HG03520 (cell line): ENCODE results near the gene SCYGR3.
"Not testable (repeated sequence)": the region's sequence is repeated elsewhere in the genome, so short reads cannot be mapped to it uniquely, and the experiment has no call there.

Source experiments
- ATAC-seq: cut with Tn5 transposase; IDR thresholded peaks from one replicate; pipeline ENCODE4 v1.9.1; 2021; ENCODE audit warnings: mild to moderate bottlenecking, moderate library complexity; ENCODE audit not compliant: unreplicated experiment

The SCYGR3 gene

DNA sequence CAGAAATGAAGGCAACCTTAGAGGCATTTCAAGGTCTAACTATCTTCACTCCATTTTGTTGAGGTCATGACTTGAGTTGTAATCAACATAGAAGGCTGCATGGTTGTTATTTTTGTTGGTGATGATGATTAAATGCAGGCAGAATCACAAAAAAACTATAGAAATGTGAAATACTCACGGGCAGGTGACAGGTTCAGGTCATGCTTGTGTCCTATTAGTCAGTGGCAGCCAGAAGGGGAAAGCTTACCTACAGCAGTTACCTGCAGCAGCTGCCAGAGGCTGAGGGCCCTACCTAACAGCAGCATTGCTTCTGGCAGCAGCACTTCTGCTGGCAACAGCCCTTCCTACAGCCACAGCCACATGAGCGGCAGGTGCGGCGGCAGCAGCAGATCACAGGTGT is 394 bp downstream of the SCYGR3 start:
- no peak for ATAC-seq

DNA sequence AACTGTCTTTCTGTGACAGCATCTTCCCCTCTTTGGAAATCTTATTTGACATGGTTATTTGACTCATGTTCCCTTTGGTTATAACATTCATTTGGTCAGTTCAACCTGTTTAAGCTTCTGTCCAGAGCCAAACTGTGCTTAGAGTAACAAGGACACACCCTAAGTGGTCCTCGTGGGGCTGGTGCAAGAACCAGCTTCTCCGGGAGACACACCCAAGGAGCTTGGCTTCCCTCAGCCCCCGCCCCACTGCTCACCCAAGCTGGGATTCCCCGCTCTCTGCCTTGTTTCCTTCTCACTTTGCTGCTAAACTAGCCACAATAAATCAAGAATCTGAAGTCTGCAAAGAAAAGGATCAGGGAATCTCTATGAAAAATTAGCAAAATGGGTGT is 1.4 kb downstream of the SCYGR3 start:
- ATAC-seq = no peak

GRCh38 chr2:227612546-227613271 is 1.9 kb downstream of the SCYGR3 start:
- ATAC-seq = no peak

GRCh38 chr2:227610123-227610522 is 4.5 kb downstream of the SCYGR3 start:
- ATAC-seq = no peak

DNA sequence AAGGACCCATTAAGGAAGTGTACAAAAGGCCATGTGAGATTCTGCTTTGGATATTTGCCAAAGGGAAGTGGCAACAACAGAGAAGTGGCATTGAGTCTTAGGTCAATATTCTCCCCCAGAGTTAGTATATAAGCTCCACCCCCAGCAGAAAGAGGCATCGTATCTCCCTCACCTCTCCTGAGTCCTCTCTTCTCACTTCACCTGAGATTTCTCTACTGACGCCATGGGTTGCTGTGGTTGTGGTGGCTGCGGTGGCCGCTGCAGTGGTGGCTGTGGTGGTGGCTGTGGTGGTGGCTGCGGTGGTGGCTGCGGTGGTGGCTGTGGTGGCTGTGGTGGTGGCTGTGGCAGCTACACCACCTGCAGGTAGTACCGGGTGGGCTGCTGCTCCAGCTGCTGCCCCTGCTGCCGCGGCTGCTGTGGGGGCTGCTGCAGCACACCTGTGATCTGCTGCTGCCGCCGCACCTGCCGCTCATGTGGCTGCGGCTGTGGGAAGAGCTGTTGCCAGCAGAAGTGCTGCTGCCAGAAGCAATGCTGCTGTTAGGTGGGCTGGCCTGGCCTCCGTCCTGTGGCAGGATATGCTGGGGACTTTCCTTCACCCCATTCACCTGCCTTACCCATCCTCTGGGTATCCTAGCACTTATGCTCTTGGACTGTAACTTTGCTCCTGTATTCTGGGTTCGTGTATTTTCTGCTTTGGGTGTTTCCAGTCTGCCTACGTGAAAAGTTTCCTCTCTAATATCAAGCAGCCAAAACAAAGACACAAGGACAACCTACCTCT is 5.9 kb downstream of the SCYGR3 start:
- no peak for ATAC-seq

DNA sequence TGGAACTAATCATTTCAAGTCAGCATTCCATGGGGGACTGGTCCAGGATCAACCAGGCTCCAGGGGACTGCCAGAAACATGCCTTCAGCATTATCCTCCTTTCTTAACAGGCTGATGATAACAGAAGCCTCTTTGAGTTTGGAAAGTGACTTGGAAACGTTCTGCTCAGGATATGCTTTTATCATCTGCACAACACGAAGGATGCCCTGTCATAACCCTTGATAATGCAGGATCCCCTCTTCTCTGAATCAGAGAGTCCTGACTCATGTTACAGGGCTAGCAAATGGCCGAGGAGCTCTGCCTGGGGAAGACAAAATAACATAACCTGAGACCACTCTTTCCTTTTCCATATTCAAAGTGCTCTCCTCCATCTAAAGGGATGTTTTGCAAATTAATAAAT is 6.7 kb downstream of the SCYGR3 start:
- ATAC-seq = no peak

DNA sequence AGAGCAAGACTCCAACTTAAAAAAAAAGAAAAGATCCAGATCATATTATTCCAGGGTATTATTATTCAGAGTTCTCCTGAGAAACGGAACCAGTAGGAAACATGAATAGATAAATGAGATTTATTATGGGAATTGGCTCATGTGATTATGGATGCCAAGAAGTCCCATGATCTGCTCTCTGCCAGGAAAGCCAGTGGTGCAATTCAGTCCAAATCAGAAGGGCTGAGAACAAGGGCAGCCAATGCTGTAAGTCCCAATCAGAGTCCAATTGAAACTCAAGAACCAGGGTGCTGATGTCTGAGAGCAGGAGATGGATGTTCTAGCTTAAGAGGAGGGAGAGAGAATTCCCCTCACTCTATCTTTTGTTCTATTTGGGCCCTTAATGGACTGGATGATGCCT is 8.2 kb downstream of the SCYGR3 start:
- ATAC-seq = no peak

GRCh38 chr2:227602358-227602757 is 12.3 kb downstream of the SCYGR3 start:
- ATAC-seq = no peak

DNA sequence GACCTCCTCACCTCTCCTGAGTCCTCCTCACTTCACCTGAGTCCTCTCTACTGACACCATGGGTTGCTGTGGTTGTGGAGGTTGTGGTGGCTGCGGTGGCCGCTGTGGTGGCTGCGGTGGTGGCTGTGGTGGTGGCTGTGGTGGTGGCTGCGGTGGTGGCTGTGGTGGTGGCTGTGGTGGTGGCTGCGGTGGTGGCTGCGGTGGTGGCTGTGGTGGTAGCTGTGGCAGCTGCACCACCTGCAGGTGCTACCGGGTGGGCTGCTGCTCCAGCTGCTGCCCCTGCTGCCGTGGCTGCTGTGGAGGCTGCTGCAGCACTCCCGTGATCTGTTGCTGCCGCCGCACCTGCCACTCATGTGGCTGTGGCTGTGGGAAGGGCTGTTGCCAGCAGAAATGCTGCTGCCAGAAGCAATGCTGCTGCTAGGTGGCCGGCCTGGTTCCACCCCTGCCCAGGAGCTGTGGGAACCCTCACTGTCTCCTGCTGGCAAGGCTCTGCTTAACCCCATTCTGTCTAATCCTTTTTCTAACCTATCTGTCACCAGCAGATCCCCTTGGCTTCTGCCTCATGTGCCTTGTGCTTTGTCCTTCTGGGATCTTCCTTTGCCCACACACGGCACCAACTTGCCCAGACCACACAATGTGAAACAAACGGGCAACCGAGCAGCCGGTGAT is 15.7 kb downstream of the SCYGR3 start, which contains the start of gene SCYGR2:
Gene SCYGR2, plus strand, starts transcription at position 59 of the 669 bp plus-strand sequence. Its CDS starts 0 bp downstream, at position 59.
- ATAC-seq = not testable (repeated sequence)

GRCh38 chr2:227597998-227598397 is 16.6 kb downstream of the SCYGR3 start:
- no peak for ATAC-seq

GRCh38 chr2:227597036-227597435 is 17.6 kb downstream of the SCYGR3 start:
- no peak for ATAC-seq

DNA sequence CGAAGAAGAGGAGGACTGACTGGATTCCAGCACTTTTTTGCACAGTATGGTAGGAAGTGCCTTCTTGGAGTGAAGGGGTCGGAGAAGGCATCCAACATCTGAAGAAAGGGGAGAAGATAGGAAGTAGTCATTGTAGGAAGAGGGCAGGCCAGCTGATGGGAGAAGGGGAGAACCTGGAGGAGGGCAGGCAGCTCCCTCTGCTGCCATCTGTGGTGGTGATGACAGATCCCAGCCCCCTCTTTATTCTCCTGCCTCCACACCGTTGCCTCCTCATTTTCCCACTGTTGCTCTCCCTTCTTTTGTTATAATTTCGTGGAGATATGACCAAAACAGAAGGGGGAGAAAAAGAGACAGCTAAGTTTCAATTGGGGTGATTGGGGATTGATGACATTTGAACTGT is 18.8 kb downstream of the SCYGR3 start:
- ATAC-seq = no peak

DNA sequence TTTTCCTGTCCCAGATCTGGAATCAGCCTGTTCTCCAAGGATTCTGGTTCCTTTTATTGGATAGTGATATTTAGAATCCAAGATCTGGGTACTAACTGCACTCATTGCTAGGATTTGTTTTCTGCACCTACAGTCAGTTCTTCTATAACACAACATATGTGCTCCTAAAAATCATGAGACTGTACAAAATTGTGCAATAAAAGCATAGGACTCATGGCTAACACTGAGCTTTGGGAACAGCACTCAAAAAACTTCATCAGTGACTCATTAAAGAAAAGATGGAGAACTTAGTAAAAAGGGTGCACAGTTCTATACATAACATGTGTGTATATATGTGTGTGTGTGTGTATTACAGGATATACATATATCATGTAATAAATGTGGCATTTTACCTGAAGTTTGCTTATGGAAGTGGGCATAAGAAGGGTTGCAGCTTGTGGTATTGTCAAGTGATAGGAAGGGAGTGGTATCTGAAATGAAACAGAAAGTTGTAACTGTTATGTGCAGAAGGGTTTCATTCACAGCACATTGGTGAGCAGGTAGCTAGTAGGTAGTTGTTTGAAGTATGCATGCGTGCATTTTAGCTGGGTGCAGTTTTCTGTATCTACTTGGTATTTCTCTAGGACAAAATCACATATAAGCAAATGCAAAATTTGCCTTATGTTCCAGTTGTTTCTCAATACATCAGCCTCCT is 21.8 kb downstream of the SCYGR3 start:
- ATAC-seq = peak; percentile 64

DNA sequence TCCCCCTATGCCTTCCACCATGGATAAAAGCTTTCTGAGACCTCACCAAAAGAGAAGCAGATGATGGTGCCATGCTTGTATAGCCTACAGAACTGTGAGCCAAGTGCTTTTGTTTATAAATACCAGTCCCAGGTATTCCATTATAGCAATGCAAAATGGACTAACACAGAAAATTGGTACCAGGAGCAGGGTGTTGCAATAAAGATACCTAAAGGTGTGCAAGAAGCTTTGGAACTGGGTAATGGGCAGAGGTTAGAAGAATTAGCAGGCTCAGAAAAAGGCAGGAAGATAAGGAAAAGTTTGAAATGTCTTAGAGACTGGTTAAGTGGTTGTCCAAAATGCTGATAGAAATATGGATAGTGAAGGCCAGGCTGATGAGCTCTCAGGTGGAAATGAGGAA is 32.3 kb downstream of the SCYGR3 start:
- no peak for ATAC-seq

GRCh38 chr2:227579791-227580190 is 34.8 kb downstream of the SCYGR3 start:
- no peak for ATAC-seq

DNA sequence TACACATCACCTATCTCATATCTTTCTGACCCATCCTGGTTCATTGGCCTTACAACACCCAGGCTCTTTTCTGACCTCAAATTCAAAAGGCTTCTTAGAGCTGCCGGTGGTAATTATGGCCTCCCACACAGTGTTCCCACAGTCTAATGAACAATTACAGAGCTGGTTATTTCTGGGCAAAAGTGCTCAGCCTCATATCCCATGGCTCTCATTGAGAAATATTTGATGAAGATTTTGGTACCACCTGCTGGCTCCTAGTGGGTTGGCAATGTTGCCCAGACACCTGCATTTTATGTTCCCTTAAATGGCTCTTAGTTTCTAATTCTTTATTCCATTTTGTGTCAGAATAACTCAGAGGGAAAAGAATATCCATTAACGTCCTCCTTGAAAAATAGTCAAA is 36.0 kb downstream of the SCYGR3 start:
- no peak for ATAC-seq

DNA sequence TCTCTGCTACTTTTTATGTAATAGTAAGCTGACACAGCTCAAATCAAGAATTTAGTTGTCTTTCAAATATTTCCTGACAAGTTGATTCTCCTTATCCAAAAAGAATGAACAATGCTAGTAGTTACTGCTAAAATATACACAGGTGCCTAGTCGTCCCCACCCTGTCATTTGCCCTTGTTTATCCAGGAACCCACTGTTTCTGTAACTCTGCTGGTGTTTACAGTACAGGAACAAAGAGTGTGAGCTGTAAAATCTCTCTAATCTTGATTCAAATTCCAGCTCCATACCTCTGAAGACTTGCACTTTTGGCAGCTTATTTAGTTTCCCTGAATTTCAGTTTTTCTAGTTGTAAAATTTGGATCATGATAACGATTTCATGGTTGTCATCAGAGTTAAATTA is 37.1 kb downstream of the SCYGR3 start:
- no peak for ATAC-seq

- ATAC-seq = no peak
Measured at GRCh38 chr2:227576812-227577211, 37.8 kb downstream of the SCYGR3 start.

DNA sequence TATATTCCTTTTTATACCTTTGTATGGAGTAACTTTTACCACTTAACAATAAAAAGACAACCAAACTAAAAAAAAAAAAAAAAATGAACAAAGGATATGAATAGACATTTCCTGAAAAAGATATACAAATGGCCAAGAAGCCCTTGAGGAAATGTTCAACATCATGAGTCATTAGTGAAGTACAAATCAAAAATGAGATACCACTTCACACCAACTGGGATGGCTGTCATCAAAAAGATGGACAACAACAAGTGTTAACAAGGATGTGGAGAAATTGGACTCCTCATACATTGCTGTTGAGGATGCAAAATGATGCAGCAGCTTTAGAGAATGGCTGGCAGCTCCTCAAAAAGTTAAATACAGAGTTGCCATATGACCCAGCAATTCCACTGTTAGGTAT is 38.5 kb downstream of the SCYGR3 start:
- no peak for ATAC-seq

DNA sequence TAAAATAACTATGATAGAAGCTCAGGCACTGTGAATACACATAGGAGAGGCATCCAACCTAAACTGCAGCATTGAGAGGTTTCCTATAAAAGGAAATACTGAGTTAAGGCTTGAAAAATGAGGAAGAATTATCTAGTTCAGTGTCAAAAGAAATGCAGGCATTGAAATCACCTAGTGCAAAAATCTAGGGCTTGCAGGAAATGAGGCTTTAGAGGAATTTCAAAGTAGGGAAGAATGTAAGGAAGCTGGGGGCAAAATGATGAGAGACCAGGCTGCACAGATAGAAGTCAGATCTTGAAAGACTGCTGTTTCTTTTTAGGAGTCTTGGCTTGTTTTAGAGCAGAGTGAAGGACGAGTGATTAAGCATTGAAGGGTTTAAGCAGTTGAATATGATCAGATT is 44.0 kb downstream of the SCYGR3 start:
- ATAC-seq = no peak

DNA sequence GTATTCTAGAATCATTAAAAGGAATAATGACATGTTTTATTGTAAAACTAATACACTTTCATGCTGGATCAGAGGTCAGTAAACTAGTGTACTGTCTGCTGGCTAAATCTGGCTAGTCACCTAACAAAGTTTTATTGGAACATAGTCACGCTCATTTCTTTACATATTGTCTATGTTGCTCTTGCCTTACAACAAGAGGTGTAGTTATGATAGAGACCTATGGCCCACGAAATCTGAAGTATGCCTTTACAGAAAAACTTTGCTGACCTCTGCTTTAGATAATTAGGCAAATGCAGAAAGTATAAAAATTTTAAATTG is 45.8 kb downstream of the SCYGR3 start:
- no peak for ATAC-seq
